GM18507 (cell line): Measurements from ENCODE around the gene COIL.
A peak's percentile ranks its signal among the peaks of the same experiment; 100 is the strongest.

Experiments
- DNase-seq: peaks from one replicate; pipeline ENCODE4 v3.0.0; 2011; ENCODE audit warnings: low read depth; ENCODE audit not compliant: insufficient read length; ENCODE audit errors: extremely low spot score
- FAIRE-seq: peaks from 2 replicates; lab custom pipeline; 2011; peaks lifted over from hg19 to GRCh38; lab: Jason Lieb, UNC

Gene COIL, protein sequence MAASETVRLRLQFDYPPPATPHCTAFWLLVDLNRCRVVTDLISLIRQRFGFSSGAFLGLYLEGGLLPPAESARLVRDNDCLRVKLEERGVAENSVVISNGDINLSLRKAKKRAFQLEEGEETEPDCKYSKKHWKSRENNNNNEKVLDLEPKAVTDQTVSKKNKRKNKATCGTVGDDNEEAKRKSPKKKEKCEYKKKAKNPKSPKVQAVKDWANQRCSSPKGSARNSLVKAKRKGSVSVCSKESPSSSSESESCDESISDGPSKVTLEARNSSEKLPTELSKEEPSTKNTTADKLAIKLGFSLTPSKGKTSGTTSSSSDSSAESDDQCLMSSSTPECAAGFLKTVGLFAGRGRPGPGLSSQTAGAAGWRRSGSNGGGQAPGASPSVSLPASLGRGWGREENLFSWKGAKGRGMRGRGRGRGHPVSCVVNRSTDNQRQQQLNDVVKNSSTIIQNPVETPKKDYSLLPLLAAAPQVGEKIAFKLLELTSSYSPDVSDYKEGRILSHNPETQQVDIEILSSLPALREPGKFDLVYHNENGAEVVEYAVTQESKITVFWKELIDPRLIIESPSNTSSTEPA

DNA sequence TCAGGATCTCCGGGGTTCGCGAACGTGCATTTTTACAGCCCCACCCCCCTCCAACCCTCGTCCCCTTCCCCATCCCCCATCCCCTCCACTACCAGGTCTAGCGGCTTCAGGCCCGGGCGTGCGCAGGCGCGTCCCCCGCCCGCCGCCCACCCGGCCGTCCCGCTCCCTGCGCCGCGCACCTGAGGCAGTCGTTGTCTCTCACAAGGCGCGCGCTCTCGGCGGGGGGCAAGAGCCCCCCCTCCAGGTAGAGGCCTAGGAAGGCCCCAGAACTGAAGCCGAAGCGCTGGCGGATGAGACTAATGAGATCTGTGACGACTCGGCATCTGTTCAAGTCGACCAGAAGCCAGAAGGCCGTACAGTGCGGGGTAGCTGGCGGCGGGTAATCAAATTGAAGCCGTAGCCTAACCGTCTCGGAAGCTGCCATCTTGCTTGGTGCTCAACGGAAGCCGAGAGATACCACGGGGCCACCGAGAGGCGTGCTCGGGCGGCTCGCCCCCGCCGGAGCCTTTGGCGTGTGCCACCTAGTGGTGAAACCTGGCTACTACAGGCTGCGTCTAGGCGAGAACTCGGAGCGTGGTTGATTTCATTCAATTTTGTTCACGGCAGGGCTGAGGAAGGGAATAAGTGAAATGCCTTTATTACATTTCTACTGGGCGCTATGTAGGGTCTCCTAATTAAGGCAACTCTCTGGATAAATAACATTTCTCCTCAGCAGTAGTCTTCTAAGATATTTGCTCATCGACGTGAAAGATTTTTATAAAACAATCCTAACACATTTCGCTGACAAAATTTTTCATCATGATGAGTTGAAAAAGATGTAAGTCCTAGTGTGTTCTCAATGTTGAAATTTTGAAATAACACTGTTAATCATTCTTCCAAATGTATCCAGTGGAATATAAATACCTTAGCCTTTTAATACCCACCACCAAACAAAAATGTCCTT is at the start of gene COIL:
Gene COIL, minus strand, starts transcription at position 455 of the 943 bp plus-strand sequence. Its CDS starts 31 bp downstream, at position 424.
- DNase-seq (peak; percentile 84), FAIRE-seq (peak; percentile 88)

DNA sequence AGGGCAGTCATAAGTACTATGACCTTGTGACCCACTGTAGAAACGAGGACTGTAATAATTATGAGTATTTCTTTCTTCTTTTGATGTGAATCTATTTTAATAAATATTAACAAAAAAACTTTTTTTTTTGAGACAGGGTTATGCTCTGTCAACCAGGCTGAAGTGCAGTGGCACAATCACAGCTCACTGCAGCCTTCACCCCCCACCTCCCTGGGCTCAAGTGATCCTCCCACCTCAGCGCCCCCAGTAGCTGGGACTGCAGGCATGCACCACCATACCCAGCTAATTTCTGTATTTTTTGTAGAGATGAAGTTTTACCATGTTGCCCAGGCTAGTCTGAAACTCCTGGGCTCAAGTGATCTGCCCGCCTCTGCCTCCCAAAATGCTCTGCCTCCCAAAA is 49.6 kb upstream of the COIL start:
- DNase-seq = no peak
- FAIRE-seq = no peak

DNA sequence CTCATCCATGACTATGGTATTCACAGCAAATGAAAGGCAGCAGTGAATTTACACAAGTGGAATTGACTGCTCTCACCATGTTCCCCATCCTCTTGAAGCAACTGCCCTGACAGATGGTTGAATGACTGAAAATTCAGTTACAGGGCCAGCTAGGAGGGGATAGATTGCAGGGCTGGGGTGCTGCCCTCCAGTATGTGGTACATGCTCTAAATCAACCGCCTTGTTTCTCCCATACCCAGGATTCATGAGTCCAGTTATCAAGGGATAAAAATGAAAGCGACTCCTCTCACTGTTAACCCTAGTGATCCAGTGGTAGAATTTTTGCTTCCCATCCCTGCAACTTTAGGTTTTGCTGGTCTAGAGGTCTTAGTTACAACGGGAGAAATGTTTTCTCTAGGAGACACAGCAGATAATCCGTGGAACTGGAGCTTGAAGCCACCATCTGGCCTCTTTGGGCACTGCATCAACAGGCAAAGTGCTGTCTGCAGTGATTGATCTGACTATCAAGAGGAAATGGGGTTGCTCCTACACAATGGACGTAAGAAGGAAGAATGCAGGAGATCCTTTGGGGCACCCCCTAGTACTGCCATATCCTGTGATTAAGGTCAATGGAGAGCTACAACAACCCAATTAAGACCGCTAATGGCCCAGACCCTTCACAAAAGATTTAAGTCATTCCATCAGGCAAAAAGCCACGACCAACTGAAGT is 49.0 kb upstream of the COIL start:
- DNase-seq (peak; percentile 29), FAIRE-seq (peak; percentile 94)

DNA sequence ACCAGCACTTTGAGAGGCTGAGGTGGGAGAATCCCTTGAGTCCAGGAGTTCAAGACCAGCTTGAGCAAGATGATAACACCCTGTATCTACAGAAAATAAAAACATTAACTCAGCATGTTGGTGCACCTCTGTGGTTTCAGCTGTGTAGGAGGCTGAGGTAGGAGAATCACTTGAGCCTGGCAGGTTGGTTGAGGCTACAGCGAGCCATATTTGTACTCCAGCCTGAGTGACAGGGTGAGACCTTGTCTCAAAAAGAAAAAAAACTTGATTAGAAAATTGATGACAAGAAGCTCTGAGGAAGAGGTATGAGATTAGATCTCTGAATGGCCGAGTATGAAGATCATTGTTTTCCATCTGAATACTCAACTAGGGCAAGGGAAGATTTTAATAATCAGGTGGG is 48.1 kb upstream of the COIL start:
- FAIRE-seq = no peak
- no peak for DNase-seq

DNA sequence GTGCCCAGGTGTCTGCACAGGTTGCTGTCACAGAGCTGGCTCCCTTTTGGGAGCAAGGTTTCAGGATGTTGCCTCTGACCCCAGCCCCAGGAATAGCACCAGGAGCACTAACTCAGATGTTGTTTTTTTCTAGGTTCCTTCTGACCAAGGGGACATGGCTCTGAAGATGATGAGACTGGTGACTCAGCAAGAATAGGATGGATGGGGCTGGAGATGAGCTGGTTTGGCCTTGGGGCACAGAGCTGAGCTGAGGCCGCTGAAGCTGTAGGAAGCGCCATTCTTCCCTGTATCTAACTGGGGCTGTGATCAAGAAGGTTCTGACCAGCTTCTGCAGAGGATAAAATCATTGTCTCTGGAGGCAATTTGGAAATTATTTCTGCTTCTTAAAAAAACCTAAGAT is 45.2 kb upstream of the COIL start:
- FAIRE-seq = no peak

DNA sequence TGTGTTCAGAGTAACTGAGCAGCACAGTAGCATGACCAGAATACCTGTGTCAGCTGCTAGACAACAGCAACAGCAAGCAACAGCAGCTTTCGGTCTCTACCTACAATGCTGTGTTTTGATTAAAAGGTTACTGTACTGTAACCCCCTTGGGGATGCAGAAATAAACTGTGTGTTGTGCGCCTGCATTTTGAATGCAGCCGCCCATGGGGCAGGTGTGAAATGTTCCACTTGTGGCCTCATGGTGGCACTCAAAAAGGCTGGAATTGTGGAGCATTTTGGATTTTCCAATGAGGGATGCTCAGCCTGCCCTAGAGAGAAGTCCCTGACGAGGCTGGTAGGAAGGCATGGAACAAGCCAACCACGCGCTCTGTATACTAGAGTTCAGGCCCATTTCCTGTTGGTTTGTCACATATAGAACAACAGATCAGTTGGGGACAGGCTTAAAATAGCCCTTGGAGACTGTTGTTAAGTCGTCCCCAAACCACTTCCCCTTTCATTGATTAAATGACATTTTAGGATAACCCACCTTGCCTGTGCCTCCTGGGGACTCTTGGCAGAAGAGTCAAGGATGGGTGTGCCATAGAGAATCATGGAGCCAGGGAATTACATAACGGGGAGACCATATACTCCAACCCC is 44.2 kb upstream of the COIL start:
- peak; percentile 89 for FAIRE-seq
- peak; percentile 35 for DNase-seq

More for the DNA sequence above, 45.2 kb upstream of the COIL start:
- DNase-seq = no peak

GRCh38 chr17:57002904-57003303 is 42.1 kb upstream of the COIL start:
- DNase-seq (no peak), FAIRE-seq (no peak)

GRCh38 chr17:57001541-57001940 is 40.7 kb upstream of the COIL start:
- no peak for DNase-seq
- FAIRE-seq = no peak

GRCh38 chr17:56997313-56997712 is 36.5 kb upstream of the COIL start:
- no peak for FAIRE-seq

DNA sequence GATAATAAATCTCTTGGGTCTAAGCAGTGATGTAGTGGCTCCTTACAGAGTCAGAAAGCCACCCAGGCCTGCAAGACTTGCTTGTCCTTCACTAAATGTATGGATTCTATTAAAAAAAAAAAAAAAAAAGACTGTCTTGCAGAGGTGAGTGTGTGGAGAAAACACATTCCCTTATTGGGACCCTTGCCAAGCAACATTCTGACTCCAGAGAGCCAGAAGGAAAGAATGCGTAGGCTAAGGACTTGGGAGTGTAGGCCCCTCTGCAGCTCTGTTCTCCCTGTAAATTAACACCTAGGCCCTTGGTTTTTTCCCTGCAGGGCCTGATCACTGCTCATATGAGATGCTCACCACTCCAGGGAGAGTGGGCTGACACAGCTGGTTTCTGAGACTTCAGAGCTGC is 34.9 kb upstream of the COIL start:
- DNase-seq (no peak), FAIRE-seq (no peak)

More at GRCh38 chr17:56997313-56997712, 36.5 kb upstream of the COIL start:
- DNase-seq = no peak

DNA sequence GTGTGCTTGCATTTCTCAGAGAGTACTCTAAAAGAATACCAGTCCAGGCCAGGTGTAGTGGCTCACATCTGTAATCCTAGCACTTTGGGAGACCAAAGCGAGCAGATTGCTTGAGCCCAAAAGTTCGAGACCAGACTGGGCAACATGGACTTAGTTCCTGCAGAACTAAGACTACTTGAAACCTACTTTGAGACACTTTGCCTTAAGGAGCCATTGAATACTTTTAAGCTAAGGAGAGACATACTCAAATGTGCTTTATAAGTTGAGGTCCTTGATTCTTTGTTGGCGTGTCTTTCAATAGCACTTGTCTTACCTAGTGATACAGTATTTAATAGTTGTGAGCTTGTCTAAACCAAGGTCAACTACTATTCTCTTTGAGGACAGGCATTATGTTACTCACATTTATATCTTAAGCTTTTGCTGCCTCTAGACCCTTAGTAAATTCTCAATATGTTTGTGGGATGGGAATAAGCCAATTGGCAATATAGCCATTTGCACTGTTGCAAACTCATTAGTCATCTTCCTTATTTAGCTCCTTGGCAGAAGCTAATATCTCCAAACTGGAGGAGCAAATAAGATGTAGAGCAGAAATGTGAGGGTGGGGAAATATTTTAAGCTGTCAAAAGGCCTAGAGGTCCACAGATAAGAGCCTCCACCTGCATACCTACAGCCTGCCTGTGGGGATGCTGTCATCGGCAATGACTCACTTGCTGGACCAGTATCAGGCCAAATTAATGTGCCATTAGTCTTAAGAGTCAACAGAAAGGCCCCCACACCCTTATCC is 33.4 kb upstream of the COIL start:
- DNase-seq (no peak), FAIRE-seq (no peak)

DNA sequence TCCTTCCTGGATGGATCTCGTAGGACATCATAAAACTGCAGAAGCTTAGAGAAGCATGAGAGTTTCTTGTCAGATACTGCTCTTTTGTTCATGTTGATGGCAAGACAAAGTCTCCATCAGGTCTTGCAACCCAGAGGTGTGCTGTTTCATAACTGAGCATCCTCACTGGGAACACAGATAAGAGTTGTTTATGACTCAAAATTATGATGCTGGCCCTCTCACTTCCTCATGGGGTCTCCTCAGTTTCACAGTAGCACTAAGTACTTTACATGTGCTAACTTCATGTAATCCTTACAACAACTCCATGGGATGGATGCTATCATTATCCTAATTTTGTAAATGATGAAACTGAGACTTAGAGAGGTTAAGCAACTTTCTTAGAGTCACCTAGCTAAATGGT is 31.5 kb upstream of the COIL start:
- FAIRE-seq = no peak
- no peak for DNase-seq

GRCh38 chr17:56988901-56989572 is 28.2 kb upstream of the COIL start:
- DNase-seq = no peak
- no peak for FAIRE-seq

DNA sequence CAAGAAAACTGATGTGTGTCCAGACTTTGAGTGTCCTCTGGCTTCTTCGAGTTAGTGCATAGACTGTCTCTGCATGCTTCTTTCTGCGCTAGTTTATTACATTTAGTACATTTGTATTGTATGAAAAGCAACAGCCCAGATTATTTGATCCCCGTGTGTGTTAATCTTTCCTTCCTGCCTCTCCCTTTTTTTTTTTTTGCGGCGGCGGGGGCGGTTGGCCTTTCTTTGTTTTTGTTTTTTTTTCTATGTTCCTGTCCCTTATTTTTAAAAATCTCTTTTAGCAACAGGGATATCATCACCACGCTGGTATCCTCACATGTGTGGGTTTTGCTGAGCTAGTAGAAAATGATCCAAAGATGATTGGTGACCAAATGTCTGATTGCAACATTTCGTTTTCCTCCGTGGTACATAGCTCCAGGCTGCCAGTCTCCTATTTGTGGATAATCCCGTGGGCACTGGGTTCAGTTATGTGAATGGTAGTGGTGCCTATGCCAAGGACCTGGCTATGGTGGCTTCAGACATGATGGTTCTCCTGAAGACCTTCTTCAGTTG is 26.5 kb upstream of the COIL start:
- no peak for FAIRE-seq
- no peak for DNase-seq

DNA sequence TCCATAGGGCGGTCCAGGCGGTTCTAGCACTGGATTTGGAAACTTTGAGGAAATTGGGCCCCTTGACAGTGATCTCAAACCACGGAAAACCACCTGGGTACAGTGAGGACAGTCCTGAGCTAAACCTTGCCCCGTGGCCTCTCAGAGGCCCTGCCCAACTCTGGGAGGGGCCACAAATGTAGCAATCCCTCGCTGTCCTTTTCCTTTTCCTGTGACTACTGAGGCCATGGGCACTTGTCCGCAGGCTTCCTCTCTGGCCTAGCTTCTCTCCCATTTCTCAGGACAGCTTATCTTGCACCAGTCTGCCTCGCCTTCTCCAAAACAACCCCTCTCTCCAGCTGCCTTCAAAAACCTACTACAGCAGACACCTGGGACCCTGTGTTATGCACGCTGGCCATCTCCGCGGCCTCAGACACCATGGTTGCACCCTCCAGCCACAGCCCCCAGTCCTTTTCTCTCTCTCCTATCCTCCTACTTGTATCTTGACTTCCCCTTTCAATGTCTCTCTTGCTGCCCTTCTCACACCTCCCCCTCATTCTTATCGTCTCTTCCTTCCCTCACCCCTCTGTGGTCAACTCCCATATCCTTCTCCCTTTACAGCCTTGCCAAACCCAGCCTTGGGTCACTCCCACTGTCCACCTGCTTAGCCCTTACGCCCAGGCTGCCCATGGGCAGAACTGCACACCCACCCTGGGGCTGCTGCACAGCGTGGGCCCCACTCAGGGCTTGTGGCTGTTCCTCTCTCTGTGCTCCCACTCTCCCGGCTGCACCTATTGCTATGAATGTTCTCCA is 24.7 kb upstream of the COIL start:
- no peak for DNase-seq
- FAIRE-seq = no peak

- no peak for FAIRE-seq
- no peak for DNase-seq
Observed at GRCh38 chr17:56983366-56983765, 22.5 kb upstream of the COIL start.

- FAIRE-seq (no peak), DNase-seq (no peak)
Observed at GRCh38 chr17:56982312-56982711, 21.5 kb upstream of the COIL start.
